Measurements from ENCODE around the gene TAGLN. TPM values are rescaled to one million over a fixed set of nuclear protein-coding genes. Genes with fewer than 3 reads are reported as not detected.

TAGLN gene
- total and polyA plus RNA-seq, 2 donors (not counting 1 experiment from before 2014, with no cell fraction given) = 17.9 to 51.8 TPM

- ATAC-seq (ENCODE audit: low read depth) = peak; percentile 37
- CTCF ChIA-PET = interaction anchor here (0.7 to 19.9 kb wide), 12 partner anchors 9 to 1091 kb away, joined by 3 to 309 read pairs (median 6); partner anchors contain the start of genes CEP164, PAFAH1B2, SIDT2 and SIK3
- Histone ChIP-seq H3K36me3 (replicated peaks in 1 of 2; ENCODE audit: control extremely low read depth in 1 of 2, control insufficient read depth in 1 of 2, extremely low read depth in 1 of 2, insufficient read depth in 2 of 2, low read length in 1 of 2) (peaks cover 3 to 48% of the 10 kb centered on the region in 2 experiments), H3K27me3 (replicated peaks in 1 of 4; ENCODE audit: control extremely low read depth in 1 of 4, control insufficient read depth in 3 of 4, insufficient read depth in 4 of 4, low read length in 3 of 4) (no peaks in the 10 kb centered on the region), H2AFZ (ENCODE audit: insufficient read depth, low read depth, low read length, poor library complexity, severe bottlenecking) (peak overlapping the region; percentile 55), H3K4me2 (replicated peaks; ENCODE audit: low read depth, low read length, poor library complexity, severe bottlenecking) (peak overlapping the region; percentile 96), H3K79me2 (ENCODE audit: control insufficient read depth, insufficient read depth, low read length) (peaks cover 67% of the 10 kb centered on the region), H3K27ac (ENCODE audit: low read length in 2 of 2) (peak overlapping the region; percentile 82 to 84), H3K9me3 (ENCODE audit: control extremely low read depth in 1 of 3, control insufficient read depth in 2 of 3, insufficient read depth in 1 of 3, low read length in 2 of 3) (peaks cover 0 to 3% (median 0%) of the 10 kb centered on the region in 3 donors), H3K4me1 (ENCODE audit: control insufficient read depth in 2 of 2, insufficient read depth in 2 of 2, low read length in 2 of 2) (peaks cover 34 to 44% of the 10 kb centered on the region in 2 donors), H3K4me3 (ENCODE audit: control extremely low read depth in 1 of 5, extremely low read depth in 1 of 5, insufficient read depth in 1 of 5, low read depth in 2 of 5, low read length in 4 of 5) (peak overlapping the region; percentile 28 to 99 (median 91)), H4K20me1 (ENCODE audit: control insufficient read depth, insufficient read depth, low read length, poor library complexity, severe bottlenecking) (no peaks in the 10 kb centered on the region), H3K9ac (ENCODE audit: low read length) (peak overlapping the region; percentile 74)
- intact Hi-C loops (cut with micrococcal nuclease) = loop anchor here (1.0 to 5.0 kb wide), 4 partner anchors 52 to 587 kb away; partner anchors contain the start of genes BUD13, SIDT2 and SIK3
- Mint-ChIP-seq H3K4me3 (peak overlapping the region; percentile 95), H3K27me3 (no peaks in the 10 kb centered on the region), H3K9me3 (ENCODE audit: insufficient read depth) (no peaks in the 10 kb centered on the region), H3K27ac (peak overlapping the region; percentile 99), H3K4me1 (peaks cover 54% of the 10 kb centered on the region)
- DNase-seq = peak; percentile 71
- WGBS (ENCODE audit: insufficient coverage) = 23% methylated on average over 10 of the region's 12 CpGs
- TF ChIP-seq EZH2 (IDR thresholded peaks at IDR 0.05; ENCODE audit: borderline replicate concordance, insufficient read depth, low read depth, low read length, poor library complexity, severe bottlenecking) (no peak), CTCF (IDR thresholded peaks at IDR 0.05) (no peak)
- POLR2A ChIA-PET = interaction anchor here (0.5 to 1.3 kb wide), 8 partner anchors 41 to 415 kb away, joined by 3 to 13 read pairs (median 4); partner anchors contain the start of gene SIDT2
Measured at GRCh38 chr11:117230286-117230961, 31.3 kb downstream of the TAGLN start.

Data from B cell (primary cell).